HG03095 (cell line): ENCODE results near the gene SELE.

Experiments used
- ATAC-seq: cut with Tn5 transposase; IDR thresholded peaks from one replicate; pipeline ENCODE4 v1.9.1; 2021; ENCODE audit warnings: moderate library complexity; ENCODE audit not compliant: unreplicated experiment

Gene SELE

DNA sequence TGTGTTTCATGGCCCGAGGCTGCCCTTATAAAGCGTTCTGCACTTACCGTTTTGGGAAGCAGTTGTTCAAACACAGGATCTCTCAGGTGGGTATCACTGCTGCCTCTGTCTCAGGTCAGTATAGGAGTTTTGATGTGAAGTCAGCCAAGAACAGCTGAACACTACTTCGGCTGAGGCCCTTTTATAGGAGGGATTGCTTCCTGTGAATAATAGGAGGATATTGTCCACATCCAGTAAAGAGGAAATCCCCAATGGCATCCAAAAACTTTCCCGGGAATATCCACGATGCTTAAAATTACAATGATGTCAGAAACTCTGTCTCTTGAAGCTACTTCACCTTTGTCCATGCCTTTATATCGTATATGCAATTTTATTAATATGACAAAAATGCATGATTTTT, at the start of gene SELE:
Gene SELE, minus strand, starts transcription at position 156 of the 400 bp plus-strand sequence. CDS start 467 bp downstream, outside the sequence.
- ATAC-seq: no peak

GRCh38 chr1:169782596-169782995, 48.7 kb upstream of the SELE start:
- no peak for ATAC-seq

DNA sequence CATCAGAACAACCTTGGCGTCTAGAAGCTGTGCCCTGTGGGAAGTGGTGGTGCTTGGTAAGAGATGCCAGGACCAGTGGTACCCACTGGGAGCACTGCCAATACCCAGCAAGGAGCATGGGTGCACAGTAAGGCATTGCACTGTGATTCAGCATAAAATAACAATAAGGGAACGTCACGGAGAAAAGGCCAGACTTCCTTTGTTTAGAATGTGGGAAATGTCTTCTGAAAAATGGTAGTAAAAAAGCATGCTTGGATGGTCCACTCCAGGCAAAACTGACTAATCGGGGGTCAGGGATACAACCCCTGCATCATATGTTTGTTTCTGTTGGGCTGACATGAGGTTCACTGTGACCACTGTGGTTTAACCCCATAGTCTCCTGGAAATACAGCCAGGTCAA, 46.1 kb upstream of the SELE start:
- no peak for ATAC-seq

DNA sequence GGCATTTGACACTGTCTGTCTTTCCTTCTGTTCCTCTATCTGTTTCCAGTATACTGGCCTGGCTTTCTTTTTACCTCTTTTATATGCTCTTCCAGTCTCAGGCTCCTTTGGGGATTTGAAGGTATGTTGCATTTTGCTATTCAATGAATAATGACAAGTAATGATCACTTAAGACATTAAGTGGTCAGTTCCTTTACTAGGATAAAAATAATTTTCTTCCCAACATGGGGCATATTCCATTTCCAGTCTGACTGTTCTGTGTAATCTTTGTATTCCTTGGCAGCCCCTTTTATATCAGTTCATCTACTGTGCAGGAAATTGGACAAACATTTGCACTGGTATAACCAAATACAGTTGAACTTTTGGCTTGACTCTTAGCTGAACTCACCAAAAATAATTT, 45.3 kb upstream of the SELE start:
- ATAC-seq: no peak

DNA sequence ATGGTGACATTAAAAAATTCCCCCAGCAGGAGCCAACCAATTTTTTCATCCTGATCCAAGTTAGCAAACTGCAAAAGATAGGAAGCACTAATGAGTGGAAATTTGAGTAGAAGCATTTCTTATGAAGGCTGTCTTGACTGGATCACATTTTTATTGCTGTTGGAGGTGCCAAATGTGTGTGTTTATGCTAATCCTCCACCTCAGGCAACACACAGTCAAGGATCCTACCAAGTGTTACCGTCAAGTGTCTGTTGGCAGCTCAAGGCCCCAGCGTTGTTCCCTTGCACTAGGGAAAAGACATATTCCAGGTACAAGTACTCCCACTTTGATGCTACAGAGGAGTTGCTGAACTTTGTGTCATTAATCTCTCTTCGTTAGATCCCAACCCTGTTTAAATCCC, 42.6 kb upstream of the SELE start:
- ATAC-seq: no peak

GRCh38 chr1:169768161-169768560, 34.3 kb upstream of the SELE start:
- ATAC-seq: no peak

GRCh38 chr1:169765580-169766331, 31.9 kb upstream of the SELE start:
- ATAC-seq: no peak

DNA sequence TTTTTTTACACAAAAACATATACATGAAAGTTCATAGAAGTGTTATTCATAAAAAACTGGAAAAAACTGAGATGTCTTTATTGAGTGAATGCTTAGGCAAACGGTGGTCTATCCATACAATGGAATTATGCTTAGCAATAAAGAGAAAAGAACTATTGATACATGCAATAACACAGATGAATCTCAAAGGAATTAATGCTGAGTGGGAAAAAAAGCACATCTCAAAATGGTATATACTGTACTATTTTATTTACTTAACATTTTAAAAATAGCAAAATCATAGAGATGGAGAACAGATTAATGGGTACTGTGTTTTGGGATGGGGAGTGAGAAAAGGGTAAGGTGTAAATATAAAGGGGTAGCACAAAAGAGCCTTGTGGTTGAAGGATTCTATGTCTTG, 31.0 kb upstream of the SELE start:
- ATAC-seq: no peak

GRCh38 chr1:169762699-169763098, 28.8 kb upstream of the SELE start:
- ATAC-seq: no peak

GRCh38 chr1:169759038-169759437, 25.2 kb upstream of the SELE start:
- ATAC-seq: no peak

- ATAC-seq: no peak
These were observed 19.7 kb upstream of the SELE start for GRCh38 chr1:169753549-169753948.

- no peak for ATAC-seq
These were observed 16.2 kb upstream of the SELE start for GRCh38 chr1:169750041-169750440.

DNA sequence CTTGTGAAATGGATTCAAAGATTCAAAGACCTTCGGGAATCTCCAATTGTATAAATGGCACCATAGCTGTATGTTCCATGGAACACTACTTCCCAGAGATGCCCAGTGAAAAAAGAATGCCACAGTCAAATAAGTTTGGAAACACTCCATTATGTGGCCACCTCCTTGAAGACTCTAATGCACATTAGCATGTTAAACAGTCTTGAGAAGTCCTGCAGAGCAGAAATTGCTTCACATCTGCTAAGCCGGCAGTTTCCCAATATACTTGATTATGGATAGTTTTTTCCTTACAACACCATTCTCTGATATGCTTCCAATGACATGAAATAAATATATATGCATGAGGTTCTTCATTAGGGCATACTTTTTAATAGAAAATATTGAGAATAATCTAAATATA, 12.7 kb upstream of the SELE start:
- ATAC-seq: no peak

DNA sequence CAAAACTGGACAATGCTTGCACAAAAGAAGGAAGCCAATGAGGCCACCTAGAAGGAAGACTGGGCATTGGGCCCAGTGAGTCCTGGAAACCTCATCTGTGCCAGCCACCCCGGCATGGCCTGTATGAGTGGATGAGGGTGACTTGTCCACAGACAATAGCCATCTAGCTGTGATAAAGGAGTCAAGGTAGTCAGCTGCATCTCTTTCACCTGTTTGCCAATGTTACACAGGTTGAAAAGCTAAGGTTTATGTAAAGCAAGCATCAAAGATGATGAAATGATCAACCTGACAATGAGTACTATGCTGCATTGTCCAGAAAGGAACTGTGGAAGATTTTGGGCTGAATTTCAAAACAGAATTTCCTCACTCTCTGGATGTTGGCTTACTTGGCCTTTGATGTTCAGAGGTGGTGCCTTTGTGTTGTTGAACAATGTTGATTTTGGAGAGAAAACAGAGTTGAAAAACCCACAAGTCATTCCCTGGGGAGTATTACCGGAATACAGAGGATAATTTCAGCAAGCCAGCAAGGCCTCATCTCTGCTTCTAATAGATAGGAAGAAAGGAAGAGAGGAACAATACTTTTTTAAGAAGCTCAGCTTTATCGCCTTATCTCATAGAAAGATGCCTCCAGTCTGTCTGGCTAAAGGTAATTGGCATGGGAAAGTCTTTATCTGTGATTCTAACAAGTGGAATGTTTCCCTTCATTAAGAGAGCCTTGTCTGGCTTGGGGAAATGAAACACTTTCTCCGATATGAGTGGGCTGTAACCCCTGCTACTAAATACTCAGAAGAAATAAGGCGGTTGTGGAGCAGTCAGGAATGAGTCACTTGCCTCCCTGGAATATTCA, 11.4 kb upstream of the SELE start:
- ATAC-seq: no peak

DNA sequence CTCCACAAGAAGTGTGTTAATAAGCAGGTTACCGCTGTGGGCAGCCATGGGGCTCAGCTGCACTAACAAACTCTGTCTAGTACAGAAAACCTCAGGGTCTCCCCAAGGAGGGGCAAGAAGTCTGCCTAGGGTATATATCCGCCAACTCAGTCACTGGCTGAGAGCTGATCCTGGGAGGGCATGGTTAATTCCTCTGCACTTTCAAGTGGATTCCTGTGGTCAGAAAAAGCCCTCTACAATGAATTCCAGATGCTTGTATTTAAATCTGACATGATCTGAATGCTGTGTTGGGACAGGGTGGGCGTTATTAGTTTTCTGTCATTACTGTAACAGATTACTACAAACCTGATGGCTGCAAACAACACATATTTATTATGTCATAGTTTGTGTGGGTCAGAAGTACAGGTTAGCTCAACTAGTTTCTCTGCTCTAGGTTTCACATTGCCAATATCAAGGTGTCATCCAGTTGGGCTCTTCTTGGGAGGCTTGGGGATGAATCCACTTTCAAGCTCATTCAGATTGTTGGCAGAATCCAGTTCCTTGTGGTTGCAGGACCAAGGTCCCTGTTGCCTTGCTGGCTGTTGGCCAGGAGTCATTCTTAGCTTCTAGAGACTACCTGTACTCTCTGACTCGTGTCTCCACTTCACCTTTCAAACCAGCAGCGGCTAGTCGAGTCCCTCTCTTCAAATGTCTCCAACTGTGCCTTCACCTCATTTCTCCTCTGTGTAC, 8.0 kb upstream of the SELE start:
- no peak for ATAC-seq

GRCh38 chr1:169739980-169740379, 6.1 kb upstream of the SELE start:
- no peak for ATAC-seq

GRCh38 chr1:169731446-169731845, 2.4 kb downstream of the SELE start:
- ATAC-seq: no peak

GRCh38 chr1:169729991-169730390, 3.9 kb downstream of the SELE start:
- ATAC-seq: no peak

GRCh38 chr1:169727307-169727706, 6.6 kb downstream of the SELE start:
- ATAC-seq: no peak

DNA sequence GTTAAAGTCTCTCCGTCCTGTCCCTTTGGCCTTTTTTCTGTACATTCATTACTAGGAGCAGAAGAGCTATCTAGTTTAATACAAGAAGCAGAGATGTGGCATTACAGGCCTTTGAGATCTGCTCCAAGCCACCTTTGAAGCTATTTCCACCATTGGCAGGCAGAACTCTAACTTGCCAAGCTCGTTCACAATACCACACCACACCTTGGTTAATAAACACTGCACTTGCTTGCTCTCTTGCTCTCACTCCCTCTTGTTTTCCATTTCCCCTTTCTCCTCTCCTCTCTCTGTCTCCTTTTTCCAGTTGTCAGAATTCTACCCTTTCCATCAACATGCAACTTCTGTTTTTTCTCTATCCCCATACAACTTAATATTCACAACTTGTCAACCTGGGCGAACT, 7.0 kb downstream of the SELE start:
- ATAC-seq: no peak

DNA sequence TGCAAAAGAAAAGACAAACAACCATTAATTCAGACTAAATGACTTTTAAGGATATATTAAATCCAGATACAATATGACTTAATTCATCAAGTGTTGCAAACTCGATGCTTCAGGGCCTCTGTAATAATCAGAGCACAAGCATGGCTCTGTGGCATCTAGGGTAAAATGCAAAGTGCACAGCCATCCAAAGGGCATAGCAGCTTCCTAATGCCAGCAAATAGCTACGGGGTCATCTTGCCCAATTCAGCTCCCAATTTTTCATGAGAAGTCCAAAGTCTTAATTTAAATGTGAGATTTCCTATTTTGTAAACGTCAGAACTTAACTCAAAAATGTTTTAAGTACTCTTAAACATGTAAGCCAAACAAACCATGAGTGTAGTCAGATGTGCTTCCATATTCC, 7.9 kb downstream of the SELE start:
- no peak for ATAC-seq

DNA sequence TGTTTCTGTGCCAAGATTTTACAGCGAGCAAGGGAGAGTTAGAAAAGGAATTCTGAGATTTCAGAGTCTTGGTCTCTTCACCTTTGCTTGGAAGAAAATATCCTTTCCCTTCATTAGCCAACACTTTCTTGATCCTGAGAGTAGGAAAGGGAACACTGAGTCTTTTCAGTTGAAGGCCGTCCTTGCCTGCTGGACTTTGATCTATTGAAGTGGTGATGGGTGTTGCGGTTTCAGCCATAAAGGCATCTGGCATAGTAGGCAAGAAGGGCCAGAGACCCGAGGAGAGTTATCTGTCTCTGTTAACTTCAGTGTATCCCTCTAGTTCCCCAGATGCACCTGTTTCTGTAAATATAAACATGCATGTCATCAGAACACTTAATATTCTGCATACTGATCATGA, 9.7 kb downstream of the SELE start:
- ATAC-seq: no peak
